HepG2 (cell line): ENCODE data around the gene CLIC1. TPM values are rescaled to one million over a fixed set of nuclear protein-coding genes. Genes with fewer than 3 reads are reported as not detected.

Experiments
- CBX2 ChIP-seq, 2 experiments: fragments of 200-600 bp in 1 of 2; sonication (generic); formaldehyde crosslinking in 1 of 2; IDR thresholded peaks; 2 replicates each; pipeline versions ENCODE4 v1.7.0 to v1.8.1; 2018 to 2022; ENCODE audit warnings: low read depth in 2 of 2, low read length in 1 of 2, mild to moderate bottlenecking in 1 of 2, missing genetic modification reagents in 1 of 2
- DZIP1 ChIP-seq: sonication (generic); formaldehyde crosslinking; IDR thresholded peaks from 2 replicates; pipeline ENCODE4 v1.5.0; 2020; ENCODE audit warnings: mild to moderate bottlenecking, missing genetic modification reagents
- IKZF5 ChIP-seq: IDR thresholded peaks from 2 replicates; pipeline ENCODE4 v1.6.1; 2018; ENCODE audit warnings: missing genetic modification reagents, mild to moderate bottlenecking, missing compliant biosample characterization
- NR1H2 ChIP-seq: sonication (generic); formaldehyde crosslinking; IDR thresholded peaks from 2 replicates; pipeline ENCODE4 v1.8.1; 2022; ENCODE audit warnings: low read depth, missing genetic modification reagents, borderline replicate concordance
- SKI ChIP-seq: fragments of 450-650 bp; IDR thresholded peaks from one replicate; pipeline ENCODE4 v1.6.1; 2018; ENCODE audit warnings: mild to moderate bottlenecking; ENCODE audit not compliant: partially characterized antibody
- SP1 ChIP-seq, 2 experiments: fragments of 450-650 bp in 1 of 2; sonication (generic) in 1 of 2; formaldehyde crosslinking in 1 of 2; IDR thresholded peaks; 2 replicates each; pipeline versions ENCODE4 v1.4.0 to v1.6.1; 2016 to 2020; ENCODE audit warnings: missing genetic modification reagents in 1 of 2
- SRSF4 ChIP-seq: fragments of 200-400 bp; formaldehyde crosslinking; IDR thresholded peaks from one replicate; pipeline ENCODE4 v1.6.1; 2018; ENCODE audit warnings: mild to moderate bottlenecking, low read depth, low read length, moderate library complexity; ENCODE audit not compliant: poor library complexity, severe bottlenecking
- TCF12 ChIP-seq, 2 experiments: fragments of 450-650 bp in 1 of 2; sonication (generic) in 1 of 2; formaldehyde crosslinking in 1 of 2; IDR thresholded peaks; 2 replicates each; pipeline versions ENCODE4 v1.6.1 to v1.8.0; 2017 to 2022; ENCODE audit warnings: antibody characterized with exemption in 1 of 2, mild to moderate bottlenecking in 1 of 2, missing genetic modification reagents in 1 of 2, moderate library complexity in 1 of 2
- ZFP1 ChIP-seq: IDR thresholded peaks from 2 replicates; pipeline ENCODE4 v1.6.1; 2016
- ZNF329 ChIP-seq: sonication (generic); formaldehyde crosslinking; IDR thresholded peaks from 2 replicates; pipeline ENCODE4 v1.9.0; 2021; ENCODE audit warnings: low read depth, mild to moderate bottlenecking, missing genetic modification reagents
- ZNF569 ChIP-seq: sonication (generic); formaldehyde crosslinking; IDR thresholded peaks from 2 replicates; pipeline ENCODE4 v1.5.0; 2020; ENCODE audit warnings: mild to moderate bottlenecking, missing genetic modification reagents, moderate library complexity, borderline replicate concordance
- polyA plus RNA-seq, 8 experiments: library from polyadenylated mRNA; depleted of rRNA in 3 of 8; stranded (reverse) in 7 of 8; unstranded in 1 of 8; fragments of >200 nt; fragmentation: Illumina TruSeq in 4 of 8; extraction: Trizol in 4 of 8; gene quantifications; 2 replicates each; pipeline versions ENCODE4 v1.2.1 to v1.2.3, GENCODE V29; 2011 to 2016; ENCODE audit warnings: low read depth in 4 of 8, missing spikeins in 1 of 8, mixed read lengths in 1 of 8; ENCODE audit not compliant: insufficient read depth in 1 of 8
- total RNA-seq, 5 experiments: library from RNA; depleted of rRNA; stranded (reverse); fragments of >200 nt; fragmentation: Illumina TruSeq; extraction: Trizol; gene quantifications; 2 replicates each; pipeline ENCODE4 v1.2.3, GENCODE V29; 2016; ENCODE audit warnings: low read depth in 1 of 5
- TF ChIP-seq, protein P1 (sequence below): sonication (generic); formaldehyde crosslinking; IDR thresholded peaks from 2 replicates; pipeline ENCODE4 v1.4.0; 2020; ENCODE audit warnings: missing genetic modification reagents, borderline replicate concordance
- TF ChIP-seq, protein P2 (sequence below): sonication (generic); formaldehyde crosslinking; IDR thresholded peaks from 2 replicates; pipeline ENCODE4 v1.4.0; 2020; ENCODE audit warnings: missing genetic modification reagents, borderline replicate concordance

The CLIC1 gene
- total and polyA plus RNA-seq, 2 of the 13 experiments (the other 11 are each of a cell fraction or from before 2014, with no cell fraction given): 602 to 891 TPM

DNA sequence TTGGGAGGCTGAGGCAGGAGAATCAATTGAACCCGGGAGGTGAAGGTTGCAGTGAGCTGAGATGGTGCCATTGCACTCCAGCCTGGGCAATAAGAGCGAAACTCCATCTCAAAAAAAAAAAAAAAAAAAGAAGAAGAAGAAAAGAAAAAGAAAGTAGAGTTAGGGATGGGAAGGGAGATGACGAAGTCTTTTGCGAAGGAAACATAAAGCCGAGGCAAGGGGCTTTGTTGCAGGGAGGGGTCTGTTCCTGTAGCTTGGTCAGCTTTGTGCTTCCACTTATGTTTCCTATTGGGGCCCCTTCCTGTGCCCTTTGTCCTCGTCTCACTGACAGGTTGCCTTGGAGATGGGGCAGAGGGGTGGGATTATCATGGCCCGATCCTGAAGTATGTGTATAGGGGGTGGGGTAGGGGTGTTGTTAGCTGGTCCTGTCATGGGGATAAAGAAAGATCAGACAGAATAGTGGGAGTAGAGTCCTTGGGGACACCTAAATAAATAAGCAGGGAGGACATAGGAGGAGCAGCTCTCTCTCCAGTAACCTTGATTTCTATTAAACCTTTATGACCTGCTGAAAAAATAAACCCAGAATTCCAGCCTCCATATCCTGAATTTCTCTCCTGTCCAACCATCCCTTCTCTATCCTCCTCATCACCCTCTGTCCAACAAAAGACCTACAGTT lies 1.1 kb upstream of the CLIC1 start (continued):
- TF ChIP-seq, protein P1, sequence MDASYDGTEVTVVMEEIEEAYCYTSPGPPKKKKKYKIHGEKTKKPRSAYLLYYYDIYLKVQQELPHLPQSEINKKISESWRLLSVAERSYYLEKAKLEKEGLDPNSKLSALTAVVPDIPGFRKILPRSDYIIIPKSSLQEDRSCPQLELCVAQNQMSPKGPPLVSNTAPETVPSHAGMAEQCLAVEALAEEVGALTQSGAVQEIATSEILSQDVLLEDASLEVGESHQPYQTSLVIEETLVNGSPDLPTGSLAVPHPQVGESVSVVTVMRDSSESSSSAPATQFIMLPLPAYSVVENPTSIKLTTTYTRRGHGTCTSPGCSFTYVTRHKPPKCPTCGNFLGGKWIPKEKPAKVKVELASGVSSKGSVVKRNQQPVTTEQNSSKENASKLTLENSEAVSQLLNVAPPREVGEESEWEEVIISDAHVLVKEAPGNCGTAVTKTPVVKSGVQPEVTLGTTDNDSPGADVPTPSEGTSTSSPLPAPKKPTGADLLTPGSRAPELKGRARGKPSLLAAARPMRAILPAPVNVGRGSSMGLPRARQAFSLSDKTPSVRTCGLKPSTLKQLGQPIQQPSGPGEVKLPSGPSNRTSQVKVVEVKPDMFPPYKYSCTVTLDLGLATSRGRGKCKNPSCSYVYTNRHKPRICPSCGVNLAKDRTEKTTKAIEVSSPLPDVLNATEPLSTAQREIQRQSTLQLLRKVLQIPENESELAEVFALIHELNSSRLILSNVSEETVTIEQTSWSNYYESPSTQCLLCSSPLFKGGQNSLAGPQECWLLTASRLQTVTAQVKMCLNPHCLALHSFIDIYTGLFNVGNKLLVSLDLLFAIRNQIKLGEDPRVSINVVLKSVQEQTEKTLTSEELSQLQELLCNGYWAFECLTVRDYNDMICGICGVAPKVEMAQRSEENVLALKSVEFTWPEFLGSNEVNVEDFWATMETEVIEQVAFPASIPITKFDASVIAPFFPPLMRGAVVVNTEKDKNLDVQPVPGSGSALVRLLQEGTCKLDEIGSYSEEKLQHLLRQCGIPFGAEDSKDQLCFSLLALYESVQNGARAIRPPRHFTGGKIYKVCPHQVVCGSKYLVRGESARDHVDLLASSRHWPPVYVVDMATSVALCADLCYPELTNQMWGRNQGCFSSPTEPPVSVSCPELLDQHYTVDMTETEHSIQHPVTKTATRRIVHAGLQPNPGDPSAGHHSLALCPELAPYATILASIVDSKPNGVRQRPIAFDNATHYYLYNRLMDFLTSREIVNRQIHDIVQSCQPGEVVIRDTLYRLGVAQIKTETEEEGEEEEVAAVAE (CRISPR knock-in tag): peak; percentile 59; the same call in 1 of the 2 replicates
- TF ChIP-seq TCF12 (IDR thresholded peaks at IDR 0.05) (no peak), TCF12 (CRISPR knock-in tag; IDR thresholded peaks at IDR 0.05) (no peak), ZNF569 (CRISPR knock-in tag) (no peak), ZFP1 (no peak), DZIP1 (CRISPR knock-in tag) (no peak), IKZF5 (CRISPR knock-in tag) (peak; percentile 85), SKI (peak; percentile 64), CBX2 (IDR thresholded peaks at IDR 0.05; ENCODE audit: low read depth, low read length) (no peak), CBX2 (CRISPR knock-in tag; IDR thresholded peaks at IDR 0.05; ENCODE audit: low read depth) (no peak), SP1 (IDR thresholded peaks at IDR 0.05) (no peak), SP1 (CRISPR knock-in tag; IDR thresholded peaks at IDR 0.05) (peak; percentile 39; the same call in 1 of the 2 replicates), NR1H2 (CRISPR knock-in tag) (no peak), ZNF329 (0 out of 2 replicates have a peak, but pooled peaks have one; percentile 43), SRSF4 (no peak)
- TF ChIP-seq, protein P2, sequence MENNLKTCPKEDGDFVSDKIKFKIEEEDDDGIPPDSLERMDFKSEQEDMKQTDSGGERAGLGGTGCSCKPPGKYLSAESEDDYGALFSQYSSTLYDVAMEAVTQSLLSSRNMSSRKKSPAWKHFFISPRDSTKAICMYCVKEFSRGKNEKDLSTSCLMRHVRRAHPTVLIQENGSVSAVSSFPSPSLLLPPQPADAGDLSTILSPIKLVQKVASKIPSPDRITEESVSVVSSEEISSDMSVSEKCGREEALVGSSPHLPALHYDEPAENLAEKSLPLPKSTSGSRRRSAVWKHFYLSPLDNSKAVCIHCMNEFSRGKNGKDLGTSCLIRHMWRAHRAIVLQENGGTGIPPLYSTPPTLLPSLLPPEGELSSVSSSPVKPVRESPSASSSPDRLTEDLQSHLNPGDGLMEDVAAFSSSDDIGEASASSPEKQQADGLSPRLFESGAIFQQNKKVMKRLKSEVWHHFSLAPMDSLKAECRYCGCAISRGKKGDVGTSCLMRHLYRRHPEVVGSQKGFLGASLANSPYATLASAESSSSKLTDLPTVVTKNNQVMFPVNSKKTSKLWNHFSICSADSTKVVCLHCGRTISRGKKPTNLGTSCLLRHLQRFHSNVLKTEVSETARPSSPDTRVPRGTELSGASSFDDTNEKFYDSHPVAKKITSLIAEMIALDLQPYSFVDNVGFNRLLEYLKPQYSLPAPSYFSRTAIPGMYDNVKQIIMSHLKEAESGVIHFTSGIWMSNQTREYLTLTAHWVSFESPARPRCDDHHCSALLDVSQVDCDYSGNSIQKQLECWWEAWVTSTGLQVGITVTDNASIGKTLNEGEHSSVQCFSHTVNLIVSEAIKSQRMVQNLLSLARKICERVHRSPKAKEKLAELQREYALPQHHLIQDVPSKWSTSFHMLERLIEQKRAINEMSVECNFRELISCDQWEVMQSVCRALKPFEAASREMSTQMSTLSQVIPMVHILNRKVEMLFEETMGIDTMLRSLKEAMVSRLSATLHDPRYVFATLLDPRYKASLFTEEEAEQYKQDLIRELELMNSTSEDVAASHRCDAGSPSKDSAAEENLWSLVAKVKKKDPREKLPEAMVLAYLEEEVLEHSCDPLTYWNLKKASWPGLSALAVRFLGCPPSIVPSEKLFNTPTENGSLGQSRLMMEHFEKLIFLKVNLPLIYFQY: no peak
